OCI-LY3 (cell line): ENCODE measurements around the gene RTP5.

Experiments
- EZH2phosphoT487 ChIP-seq: fragments of 200-600 bp; shearing (Covaris generic); IDR thresholded peaks from 2 replicates; pipeline ENCODE4 v1.6.1; 2018; ENCODE audit warnings: antibody characterized with exemption, mixed run types, low read depth
- TF ChIP-seq, protein P1 (sequence below): fragments of 200-600, 300-600 bp; sonication (generic); IDR thresholded peaks from 2 replicates; pipeline ENCODE4 v1.5.1; 2014; ENCODE audit warnings: antibody characterized with exemption, low read length, low read depth

GRCh38 chr2:241850544-241851324 lies 18.8 kb upstream of the RTP5 start:
- TF ChIP-seq, protein P1, sequence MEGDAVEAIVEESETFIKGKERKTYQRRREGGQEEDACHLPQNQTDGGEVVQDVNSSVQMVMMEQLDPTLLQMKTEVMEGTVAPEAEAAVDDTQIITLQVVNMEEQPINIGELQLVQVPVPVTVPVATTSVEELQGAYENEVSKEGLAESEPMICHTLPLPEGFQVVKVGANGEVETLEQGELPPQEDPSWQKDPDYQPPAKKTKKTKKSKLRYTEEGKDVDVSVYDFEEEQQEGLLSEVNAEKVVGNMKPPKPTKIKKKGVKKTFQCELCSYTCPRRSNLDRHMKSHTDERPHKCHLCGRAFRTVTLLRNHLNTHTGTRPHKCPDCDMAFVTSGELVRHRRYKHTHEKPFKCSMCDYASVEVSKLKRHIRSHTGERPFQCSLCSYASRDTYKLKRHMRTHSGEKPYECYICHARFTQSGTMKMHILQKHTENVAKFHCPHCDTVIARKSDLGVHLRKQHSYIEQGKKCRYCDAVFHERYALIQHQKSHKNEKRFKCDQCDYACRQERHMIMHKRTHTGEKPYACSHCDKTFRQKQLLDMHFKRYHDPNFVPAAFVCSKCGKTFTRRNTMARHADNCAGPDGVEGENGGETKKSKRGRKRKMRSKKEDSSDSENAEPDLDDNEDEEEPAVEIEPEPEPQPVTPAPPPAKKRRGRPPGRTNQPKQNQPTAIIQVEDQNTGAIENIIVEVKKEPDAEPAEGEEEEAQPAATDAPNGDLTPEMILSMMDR: no peak
- no peak for TF ChIP-seq EZH2phosphoT487
